CD4-positive, CD25-positive, alpha-beta regulatory T cell (primary cell): Measurements from ENCODE around the gene PHF23. TPM values are rescaled to one million over a fixed set of nuclear protein-coding genes. Genes with fewer than 3 reads are reported as not detected.

Experiments
- ATAC-seq, 2 donors: fragments of 150-1000 bp; cut with Tn5 transposase; one replicate each; pipeline ENCODE4 v1.10.0; 2021; ENCODE audit warnings: low read depth in 2 of 2, moderate number of reproducible peaks in 2 of 2, moderate library complexity in 1 of 2
- DNase-seq, 3 donors: peaks; one replicate each; pipeline versions ENCODE4 v3.0.0 to v3.0.0-alpha.2; 2012 to 2022; ENCODE audit warnings: mixed read lengths in 1 of 3
- H3K27ac ChIP-seq: one replicate; pipeline ENCODE4 v1.7.0; 2013; ENCODE audit warnings: mild to moderate bottlenecking, low read length; ENCODE audit not compliant: insufficient read depth, poor library complexity, severe bottlenecking
- H3K27me3 ChIP-seq: one replicate; pipeline ENCODE4 v1.7.0; 2013; ENCODE audit warnings: low read length; ENCODE audit not compliant: control insufficient read depth, insufficient read depth
- H3K36me3 ChIP-seq: one replicate; pipeline ENCODE4 v1.7.0; 2013; ENCODE audit warnings: mild to moderate bottlenecking, low read length, moderate library complexity; ENCODE audit not compliant: control insufficient read depth, insufficient read depth
- H3K4me1 ChIP-seq: 2 replicates; pipeline ENCODE4 v1.7.0; 2013; ENCODE audit warnings: mild to moderate bottlenecking, low read length; ENCODE audit not compliant: insufficient read depth, control insufficient read depth, poor library complexity, severe bottlenecking
- H3K4me3 ChIP-seq: one replicate; pipeline ENCODE4 v1.7.0; 2013; ENCODE audit warnings: low read depth, mild to moderate bottlenecking, low read length, moderate library complexity
- H3K9me3 ChIP-seq, 2 experiments: 1 replicate in 1 of 2; 2 replicates in 1 of 2; pipeline ENCODE4 v1.7.0; 2013; ENCODE audit warnings: low read length in 2 of 2, mild to moderate bottlenecking in 1 of 2, moderate library complexity in 1 of 2; ENCODE audit not compliant: control insufficient read depth in 2 of 2
- H3K27ac Mint-ChIP-seq, 3 donors: one replicate each; pipeline ENCODE4 v1.8.0; 2020 to 2022; ENCODE audit warnings: mild to moderate bottlenecking in 3 of 3, mixed read lengths in 3 of 3, moderate library complexity in 2 of 3
- H3K27me3 Mint-ChIP-seq: one replicate; pipeline ENCODE4 v1.8.0; 2022; ENCODE audit warnings: mild to moderate bottlenecking, mixed read lengths
- H3K36me3 Mint-ChIP-seq: one replicate; pipeline ENCODE4 v1.8.0; 2020; ENCODE audit warnings: mixed read lengths
- H3K4me1 Mint-ChIP-seq, 4 donors: one replicate each; pipeline ENCODE4 v1.8.0; 2020 to 2022; ENCODE audit warnings: mixed read lengths in 4 of 4, mild to moderate bottlenecking in 1 of 4
- H3K4me3 Mint-ChIP-seq, 4 donors: one replicate each; pipeline ENCODE4 v1.8.0; 2020 to 2022; ENCODE audit warnings: mild to moderate bottlenecking in 4 of 4, mixed read lengths in 4 of 4, moderate library complexity in 3 of 4
- H3K9me3 Mint-ChIP-seq, 7 donors: one replicate each; pipeline ENCODE4 v1.8.0; 2020 to 2022; ENCODE audit warnings: mixed read lengths in 7 of 7, mild to moderate bottlenecking in 3 of 7, moderate library complexity in 2 of 7
- polyA plus RNA-seq, 4 donors: library from polyadenylated mRNA; unstranded; fragments of 300-500 nt; fragmentation: Illumina TruSeq; gene quantifications; one replicate each; pipeline ENCODE4 v1.2.3, GENCODE V29; 2021
- total RNA-seq: library from RNA; stranded (reverse); gene quantifications from one replicate; pipeline ENCODE4 v1.2.3, GENCODE V29; 2022

The PHF23 gene
- total and polyA plus RNA-seq, 5 donors from 2014 or later: 16.0 to 24.8 (median 20.6) TPM

DNA sequence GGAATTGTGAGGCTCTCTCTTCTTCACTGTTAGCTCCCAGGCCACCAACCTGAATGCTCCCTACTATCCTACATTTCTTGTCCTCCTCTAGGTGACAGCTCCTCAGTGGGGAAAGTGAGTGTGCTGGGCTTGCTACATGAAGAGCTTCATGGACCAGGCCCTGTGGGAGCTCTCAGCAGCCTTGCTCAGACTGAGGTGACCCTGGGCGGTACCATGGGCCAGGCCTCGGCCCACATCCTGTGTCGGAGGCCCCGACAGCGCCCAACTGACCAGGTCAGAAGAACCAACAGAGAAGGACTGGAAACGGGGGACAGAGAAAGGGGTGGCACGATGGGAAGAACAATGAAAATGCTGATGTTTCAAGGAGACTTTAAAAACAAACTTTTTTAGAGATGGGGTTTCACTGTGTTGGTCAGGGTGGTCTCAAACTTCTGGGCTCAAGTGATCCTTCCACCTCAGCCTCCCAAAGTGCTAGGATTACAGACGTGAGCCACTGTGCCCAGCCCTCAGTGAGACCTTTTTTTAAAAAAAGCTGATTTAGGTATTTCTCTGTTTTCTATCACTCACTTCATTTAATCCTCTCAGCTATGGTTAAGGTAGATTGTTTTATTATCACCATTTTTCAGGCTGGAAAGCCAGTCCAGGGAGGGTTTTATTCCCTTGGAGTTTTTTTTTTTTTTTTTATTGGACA, 17.7 kb upstream of the PHF23 start:
- DNase-seq: no peak
- H3K27me3 Mint-ChIP-seq: peaks cover 3% of the 10 kb centered on the region
- Histone ChIP-seq H3K27ac (no peak overlapping the region), H3K27me3 (no peaks in the 10 kb centered on the region), H3K4me3 (no peak overlapping the region), H3K9me3 (no peaks in the 10 kb centered on the region), H3K36me3 (peaks cover 19% of the 10 kb centered on the region), H3K4me1 (peaks cover 29% of the 10 kb centered on the region)
- no peaks in the 10 kb centered on the region for H3K9me3 Mint-ChIP-seq
- no peak for ATAC-seq
- H3K36me3 Mint-ChIP-seq: peaks cover 11% of the 10 kb centered on the region
- peak overlapping the region in 1 of 4 donors; percentile 69 for H3K4me3 Mint-ChIP-seq
- H3K4me1 Mint-ChIP-seq: peaks cover 11 to 25% (median 13%) of the 10 kb centered on the region in 4 donors
- H3K27ac Mint-ChIP-seq: peak overlapping the region in 1 of 3 donors; percentile 93

DNA sequence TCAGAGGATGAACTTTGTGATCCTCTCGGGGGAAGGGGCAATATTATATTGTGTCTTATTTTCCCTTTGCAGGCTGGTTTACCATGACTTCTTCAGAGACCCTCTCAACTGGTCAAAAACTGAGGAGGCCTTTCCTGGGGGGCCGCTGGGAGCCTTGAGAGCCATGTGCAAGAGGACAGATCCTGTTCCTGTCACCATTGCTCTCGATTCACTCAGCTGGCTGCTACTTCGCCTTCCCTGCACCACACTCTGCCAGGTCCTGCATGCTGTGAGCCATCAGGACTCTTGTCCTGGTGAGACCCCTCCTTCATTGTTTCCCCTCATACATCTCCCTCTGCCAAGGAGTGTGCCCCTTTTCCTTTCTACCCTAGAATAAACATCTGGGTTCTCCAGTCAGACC, 15.3 kb upstream of the PHF23 start:
- no peaks in the 10 kb centered on the region for H3K9me3 ChIP-seq
- no peak overlapping the region for H3K27ac ChIP-seq
- Mint-ChIP-seq H3K4me1 (peaks cover 11 to 33% (median 23%) of the 10 kb centered on the region in 4 donors), H3K27ac (peak overlapping the region in 1 of 3 donors; percentile 74), H3K27me3 (no peaks in the 10 kb centered on the region), H3K9me3 (no peaks in the 10 kb centered on the region), H3K36me3 (peaks cover 11% of the 10 kb centered on the region), H3K4me3 (peak overlapping the region in 2 of 4 donors; percentile 74 to 83)
- peaks cover 19% of the 10 kb centered on the region for H3K36me3 ChIP-seq
- no peaks in the 10 kb centered on the region for H3K27me3 ChIP-seq
- H3K4me3 ChIP-seq: no peak overlapping the region
- H3K4me1 ChIP-seq: peaks cover 30% of the 10 kb centered on the region
- ATAC-seq (no peak), DNase-seq (no peak)

DNA sequence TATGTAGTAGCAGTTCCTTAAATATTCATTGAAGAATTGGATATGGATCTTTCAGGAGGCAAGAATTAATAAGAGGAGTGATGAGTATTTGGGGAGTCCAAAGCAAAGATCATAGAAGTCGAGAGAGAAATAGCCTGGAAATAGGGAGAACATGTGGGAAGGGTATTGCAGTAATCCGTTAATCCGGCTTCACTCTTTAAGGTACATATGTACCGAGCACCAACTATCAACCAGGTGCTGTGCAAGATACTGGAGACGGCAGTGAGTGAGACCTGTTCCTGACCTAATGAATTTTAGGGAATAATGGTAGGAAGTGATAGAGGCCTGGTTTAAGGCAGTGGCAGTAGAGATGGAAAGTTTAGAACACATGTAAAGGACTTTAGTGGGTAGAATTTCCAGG, 13.8 kb upstream of the PHF23 start:
- Histone ChIP-seq H3K4me3 (peak overlapping the region; percentile 77), H3K36me3 (peaks cover 13% of the 10 kb centered on the region), H3K27ac (peak overlapping the region; percentile 100), H3K9me3 (no peaks in the 10 kb centered on the region), H3K27me3 (no peaks in the 10 kb centered on the region), H3K4me1 (peaks cover 41% of the 10 kb centered on the region)
- Mint-ChIP-seq H3K4me1 (peaks cover 11 to 45% (median 31%) of the 10 kb centered on the region in 4 donors), H3K9me3 (no peaks in the 10 kb centered on the region), H3K27me3 (no peaks in the 10 kb centered on the region), H3K27ac (peak overlapping the region; percentile 99 to 100 (median 99)), H3K4me3 (peak overlapping the region; percentile 95 to 96 (median 96)), H3K36me3 (peaks cover 11% of the 10 kb centered on the region)
- no peak for ATAC-seq
- no peak for DNase-seq

- Mint-ChIP-seq H3K36me3 (peaks cover 11% of the 10 kb centered on the region), H3K4me1 (peaks cover 11 to 45% (median 31%) of the 10 kb centered on the region in 4 donors), H3K4me3 (peak within 1 kb of the TSS; percentile 95 to 97 (median 96)), H3K27me3 (no peaks in the 10 kb centered on the region), H3K27ac (peak within 1 kb of the TSS; percentile 99 to 100 (median 99)), H3K9me3 (no peaks in the 10 kb centered on the region)
- ATAC-seq: peak; percentile 33 to 48
- Histone ChIP-seq H3K9me3 (no peaks in the 10 kb centered on the region), H3K4me1 (peaks cover 41% of the 10 kb centered on the region), H3K36me3 (peaks cover 12% of the 10 kb centered on the region), H3K4me3 (peak within 1 kb of the TSS; percentile 77), H3K27ac (peak within 1 kb of the TSS; percentile 100), H3K27me3 (no peaks in the 10 kb centered on the region)
- DNase-seq: peak; percentile 82 to 92 (median 86)
These were observed 13.2 kb upstream of the PHF23 start, which contains the start of gene ELP5 for GRCh38 chr17:7252176-7253043. Gene ELP5 (plus strand): TSS chr17:7252215. CDS start chr17:7252551, 336 bp downstream.

- peak; percentile 92 to 94 for ATAC-seq
- H3K4me1 Mint-ChIP-seq: peaks cover 11 to 50% (median 34%) of the 10 kb centered on the region in 4 donors
- Histone ChIP-seq H3K9me3 (no peaks in the 10 kb centered on the region), H3K4me1 (peaks cover 41% of the 10 kb centered on the region), H3K27me3 (no peaks in the 10 kb centered on the region), H3K27ac (peak within 1 kb of the TSS; percentile 100), H3K4me3 (peak within 1 kb of the TSS; percentile 77), H3K36me3 (peaks cover 13% of the 10 kb centered on the region)
- H3K9me3 Mint-ChIP-seq: no peaks in the 10 kb centered on the region
- DNase-seq: peak; percentile 98 to 99 (median 99)
- H3K4me3 Mint-ChIP-seq: peak within 1 kb of the TSS; percentile 95 to 97 (median 96)
- peaks cover 9% of the 10 kb centered on the region for H3K36me3 Mint-ChIP-seq
- no peaks in the 10 kb centered on the region for H3K27me3 Mint-ChIP-seq
- H3K27ac Mint-ChIP-seq: peak within 1 kb of the TSS; percentile 99 to 100 (median 99)
These were observed 12.5 kb upstream of the PHF23 start, which contains the start of gene CTDNEP1 for GRCh38 chr17:7251661-7252175. Gene CTDNEP1 (minus strand): TSS chr17:7251734. CDS start chr17:7251296, 438 bp downstream.

DNA sequence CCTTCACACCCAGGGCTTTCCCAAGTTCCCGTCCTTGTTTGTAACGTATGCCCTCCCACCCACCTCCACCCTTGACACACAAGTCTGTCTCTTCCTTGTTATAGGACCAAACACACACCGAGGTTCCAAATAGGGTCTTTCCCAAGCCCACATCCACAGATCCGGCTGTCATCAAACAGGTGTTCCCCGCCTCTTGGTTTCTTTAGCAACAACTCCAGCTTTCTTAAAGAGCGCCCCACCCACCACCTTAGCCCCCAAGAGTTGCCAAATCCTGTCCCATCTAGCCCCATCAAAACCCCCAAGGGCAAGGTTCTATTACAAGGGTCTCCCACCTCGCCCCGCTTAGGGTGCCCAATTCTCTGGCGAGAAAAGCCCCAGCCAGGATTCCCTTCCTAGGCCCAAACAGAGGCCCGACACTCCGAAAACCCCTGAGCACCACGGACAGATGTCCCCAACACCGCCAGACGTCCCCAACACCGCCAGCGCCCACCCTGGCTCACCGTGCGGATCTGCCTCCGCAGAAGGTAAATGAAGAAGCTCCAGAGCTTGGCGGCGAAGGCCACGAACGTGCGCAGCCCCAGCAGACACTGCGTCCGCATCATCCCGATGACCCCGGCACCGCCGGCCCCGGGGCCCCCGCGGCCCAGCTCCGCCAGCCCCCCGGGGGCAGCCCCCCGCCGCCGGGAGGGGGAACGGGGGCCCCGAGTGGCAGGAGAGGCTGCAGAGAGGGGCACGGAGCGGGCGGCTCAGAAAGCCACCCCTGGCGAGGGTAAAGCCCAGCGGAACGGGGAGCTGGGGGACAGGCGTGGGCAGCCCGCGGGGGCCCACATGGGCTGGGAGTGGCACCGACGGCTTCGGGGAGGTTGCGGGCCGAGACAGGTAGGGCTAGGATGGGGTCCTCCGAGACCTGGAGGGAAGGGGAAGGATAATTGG, 11.7 kb upstream of the PHF23 start:
- H3K4me3 ChIP-seq: peak overlapping the region; percentile 77
- H3K4me1 ChIP-seq: peaks cover 41% of the 10 kb centered on the region
- ATAC-seq (no peak), DNase-seq (no peak)
- peaks cover 17% of the 10 kb centered on the region for H3K36me3 ChIP-seq
- peaks cover 11 to 54% (median 38%) of the 10 kb centered on the region in 4 donors for H3K4me1 Mint-ChIP-seq
- no peaks in the 10 kb centered on the region for H3K27me3 ChIP-seq
- peak overlapping the region; percentile 100 for H3K27ac ChIP-seq
- peaks cover 12% of the 10 kb centered on the region for H3K36me3 Mint-ChIP-seq
- peak overlapping the region; percentile 89 to 97 (median 96) for H3K4me3 Mint-ChIP-seq
- no peaks in the 10 kb centered on the region for H3K9me3 ChIP-seq
- H3K9me3 Mint-ChIP-seq: no peaks in the 10 kb centered on the region
- no peaks in the 10 kb centered on the region for H3K27me3 Mint-ChIP-seq
- H3K27ac Mint-ChIP-seq: peak overlapping the region; percentile 90 to 96 (median 91)
